ENCODE data around the gene KRTAP1-1. TPM values are rescaled to one million over a fixed set of nuclear protein-coding genes. Genes with fewer than 3 reads are reported as not detected.
"Not testable (repeated sequence)": the region's sequence is repeated elsewhere in the genome, so short reads cannot be mapped to it uniquely, and the experiment has no call there.

KRTAP1-1 gene, protein sequence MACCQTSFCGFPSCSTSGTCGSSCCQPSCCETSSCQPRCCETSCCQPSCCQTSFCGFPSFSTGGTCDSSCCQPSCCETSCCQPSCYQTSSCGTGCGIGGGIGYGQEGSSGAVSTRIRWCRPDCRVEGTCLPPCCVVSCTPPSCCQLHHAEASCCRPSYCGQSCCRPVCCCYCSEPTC
- polyA plus RNA-seq (2011; rRNA removed) (0.19 and 0.27 TPM in 2 replicates), polyA minus RNA-seq (2011; rRNA and poly(A)+ RNA removed) (0.30 TPM in 1 of 2 replicates, not detected in the other)

DNA sequence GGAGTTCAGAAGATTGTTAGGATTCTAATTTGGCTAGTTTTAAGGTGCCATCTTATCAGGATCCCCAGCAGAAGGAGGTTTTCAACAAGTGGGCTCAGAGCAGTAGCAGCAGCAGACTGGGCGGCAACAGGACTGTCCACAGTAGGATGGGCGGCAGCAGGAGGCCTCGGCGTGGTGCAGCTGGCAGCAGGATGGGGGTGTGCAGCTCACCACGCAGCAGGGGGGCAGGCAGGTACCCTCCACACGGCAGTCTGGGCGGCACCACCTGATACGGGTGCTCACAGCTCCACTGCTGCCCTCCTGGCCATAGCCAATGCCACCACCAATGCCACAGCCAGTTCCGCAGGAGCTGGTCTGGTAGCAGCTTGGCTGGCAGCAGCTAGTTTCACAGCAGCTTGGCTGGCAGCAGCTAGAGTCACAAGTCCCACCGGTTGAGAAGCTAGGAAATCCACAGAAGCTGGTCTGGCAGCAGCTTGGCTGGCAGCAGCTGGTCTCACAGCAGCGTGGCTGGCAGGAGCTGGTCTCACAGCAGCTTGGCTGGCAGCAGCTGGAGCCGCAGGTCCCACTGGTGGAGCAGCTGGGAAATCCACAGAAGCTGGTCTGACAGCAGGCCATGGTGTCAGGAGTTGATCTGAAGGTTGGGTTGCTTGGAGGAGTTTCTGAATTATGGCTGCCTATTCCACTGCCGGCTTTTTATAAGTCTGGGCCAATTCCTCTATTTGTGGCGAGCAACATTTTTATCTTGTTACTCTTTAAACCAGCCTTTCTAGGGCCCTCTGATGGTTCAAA is at the start of gene KRTAP1-1:
Gene KRTAP1-1 (minus strand): TSS at position 668 of the 789 bp plus-strand sequence. CDS start 53 bp downstream, at position 615.
- CTCF ChIA-PET; H3K27ac ChIP-seq (ENCODE audit: low read depth, low read length): not testable (repeated sequence)

DNA sequence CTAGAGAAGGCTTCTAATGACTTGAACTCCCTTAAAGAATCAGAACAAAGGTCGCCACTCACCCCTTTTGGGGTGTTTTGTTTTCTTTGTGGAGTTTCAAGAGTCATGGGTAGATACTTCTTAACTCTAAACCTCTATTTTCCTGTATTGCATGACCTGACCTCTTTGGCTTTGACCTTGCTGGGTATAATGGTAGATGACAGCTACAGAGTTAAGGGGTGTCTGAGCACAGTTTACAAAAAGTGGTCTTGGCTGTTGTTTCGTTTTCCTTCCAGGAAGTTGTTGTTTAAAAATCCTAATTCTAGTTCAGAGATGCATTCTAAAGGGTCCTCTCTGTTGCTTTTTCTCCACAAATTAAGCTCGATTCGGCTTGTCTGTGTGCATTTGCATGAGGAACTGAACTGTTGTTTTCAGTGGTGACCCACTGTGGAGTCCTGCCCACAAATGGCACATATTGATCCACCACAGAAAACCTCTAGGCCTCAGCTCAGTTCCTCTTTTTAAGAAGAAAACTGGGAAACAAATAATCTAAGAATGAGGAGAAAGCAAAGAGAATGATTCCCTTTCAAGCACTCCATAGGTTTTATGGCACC is 47.6 kb upstream of the KRTAP1-1 start:
- H3K4me3 ChIP-seq (ENCODE audit: low read depth, low read length); H3K9me3 ChIP-seq (ENCODE audit: control insufficient read depth, insufficient read depth, low read length); H3K27ac ChIP-seq (ENCODE audit: low read depth, low read length); H3K27me3 ChIP-seq (ENCODE audit: control insufficient read depth, insufficient read depth, low read length); POLR2A ChIA-PET; DNase-seq (ENCODE audit: low read depth, low spot score): not testable (repeated sequence)
- CTCF ChIA-PET: interaction anchor here (0.7 kb wide), 1 partner anchor 9 kb away, joined by 4 read pairs; no protein-coding TSS in a partner anchor

More for the DNA sequence above, at the start of gene KRTAP1-1:
- not testable (repeated sequence) for H3K9me3 ChIP-seq (ENCODE audit: control insufficient read depth, insufficient read depth, low read length); DNase-seq (ENCODE audit: low read depth, low spot score); H3K27me3 ChIP-seq (ENCODE audit: control insufficient read depth, insufficient read depth, low read length); H3K4me3 ChIP-seq (ENCODE audit: low read depth, low read length)
- POLR2A ChIA-PET: interaction anchor here (0.6 kb wide), 1 partner anchor 84 kb away, joined by 4 read pairs; no protein-coding TSS in a partner anchor

DNA sequence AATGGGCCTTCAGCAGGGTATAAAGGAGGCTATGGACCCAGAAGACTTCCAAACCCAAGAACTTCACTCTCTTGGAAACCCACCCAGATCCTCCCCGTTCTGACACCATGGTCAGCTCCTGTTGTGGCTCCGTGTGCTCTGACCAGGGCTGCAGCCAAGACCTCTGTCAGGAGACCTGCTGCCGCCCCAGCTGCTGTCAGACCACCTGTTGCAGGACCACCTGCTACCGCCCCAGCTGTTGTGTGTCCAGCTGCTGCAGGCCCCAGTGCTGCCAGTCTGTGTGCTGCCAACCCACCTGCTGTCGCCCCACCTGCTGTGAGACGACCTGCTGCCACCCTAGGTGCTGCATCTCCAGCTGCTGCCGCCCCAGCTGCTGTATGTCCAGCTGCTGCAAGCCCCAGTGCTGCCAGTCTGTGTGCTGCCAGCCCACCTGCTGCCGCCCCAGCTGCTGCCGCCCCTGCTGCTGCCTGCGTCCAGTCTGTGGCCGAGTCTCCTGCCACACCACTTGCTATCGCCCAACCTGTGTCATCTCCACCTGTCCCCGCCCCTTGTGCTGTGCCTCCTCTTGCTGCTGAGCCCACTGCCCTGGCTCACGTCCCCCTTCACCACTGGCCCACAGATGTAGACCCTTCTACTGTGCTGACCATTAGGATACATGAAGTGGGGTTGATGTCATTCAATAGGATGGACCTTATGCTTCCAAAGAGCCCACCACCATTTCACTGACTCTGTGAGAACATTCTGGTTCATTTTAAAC is 43.0 kb upstream of the KRTAP1-1 start, which contains the start of gene KRTAP4-7:
Gene KRTAP4-7 (plus strand): TSS at position 51 of the 757 bp plus-strand sequence. CDS start 57 bp downstream, at position 108.
- H3K27me3 ChIP-seq (ENCODE audit: control insufficient read depth, insufficient read depth, low read length); H3K27ac ChIP-seq (ENCODE audit: low read depth, low read length); POLR2A ChIA-PET; H3K9me3 ChIP-seq (ENCODE audit: control insufficient read depth, insufficient read depth, low read length); H3K4me3 ChIP-seq (ENCODE audit: low read depth, low read length); CTCF ChIA-PET; DNase-seq (ENCODE audit: low read depth, low spot score): not testable (repeated sequence)

DNA sequence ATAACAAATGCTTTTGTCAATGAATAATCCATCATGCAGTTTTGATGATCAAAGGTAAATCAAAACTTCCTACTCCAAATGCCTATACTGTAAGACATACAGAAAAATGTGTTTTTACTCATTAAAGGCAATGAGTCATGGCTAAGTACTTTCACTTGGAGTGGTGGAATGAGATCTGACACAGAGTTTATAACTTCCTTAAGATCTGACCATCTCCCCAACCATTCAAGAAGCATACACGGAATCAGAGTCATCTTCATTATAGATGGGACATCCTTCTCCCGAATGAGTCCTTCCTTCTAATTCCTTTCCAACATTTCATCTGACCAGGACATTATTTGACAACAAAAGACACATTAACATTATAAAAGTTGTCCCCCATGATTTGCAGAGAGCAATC is 42.2 kb upstream of the KRTAP1-1 start:
- DNase-seq (ENCODE audit: low read depth, low spot score); CTCF ChIA-PET; H3K27me3 ChIP-seq (ENCODE audit: control insufficient read depth, insufficient read depth, low read length); POLR2A ChIA-PET; H3K27ac ChIP-seq (ENCODE audit: low read depth, low read length); H3K9me3 ChIP-seq (ENCODE audit: control insufficient read depth, insufficient read depth, low read length); H3K4me3 ChIP-seq (ENCODE audit: low read depth, low read length): not testable (repeated sequence)

DNA sequence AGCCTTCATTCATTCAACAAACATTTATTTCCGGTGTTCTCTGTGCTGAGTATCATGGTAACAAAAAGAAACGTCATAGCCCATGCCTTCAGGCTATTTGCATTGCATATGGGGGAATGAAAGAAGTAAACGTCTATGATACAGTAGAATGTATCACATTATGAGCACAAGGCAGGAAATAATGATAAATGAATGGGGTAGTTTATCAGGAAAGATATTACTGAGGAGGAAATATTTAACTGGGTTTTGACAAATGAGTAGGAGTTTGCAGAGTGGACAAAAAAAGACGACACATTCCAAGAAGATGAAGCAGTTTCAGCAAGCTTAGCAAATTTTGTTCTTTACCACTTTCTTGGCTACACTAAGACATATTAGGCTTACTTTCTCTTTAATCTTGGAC is 41.4 kb upstream of the KRTAP1-1 start:
- TF ChIP-seq, protein P1, sequence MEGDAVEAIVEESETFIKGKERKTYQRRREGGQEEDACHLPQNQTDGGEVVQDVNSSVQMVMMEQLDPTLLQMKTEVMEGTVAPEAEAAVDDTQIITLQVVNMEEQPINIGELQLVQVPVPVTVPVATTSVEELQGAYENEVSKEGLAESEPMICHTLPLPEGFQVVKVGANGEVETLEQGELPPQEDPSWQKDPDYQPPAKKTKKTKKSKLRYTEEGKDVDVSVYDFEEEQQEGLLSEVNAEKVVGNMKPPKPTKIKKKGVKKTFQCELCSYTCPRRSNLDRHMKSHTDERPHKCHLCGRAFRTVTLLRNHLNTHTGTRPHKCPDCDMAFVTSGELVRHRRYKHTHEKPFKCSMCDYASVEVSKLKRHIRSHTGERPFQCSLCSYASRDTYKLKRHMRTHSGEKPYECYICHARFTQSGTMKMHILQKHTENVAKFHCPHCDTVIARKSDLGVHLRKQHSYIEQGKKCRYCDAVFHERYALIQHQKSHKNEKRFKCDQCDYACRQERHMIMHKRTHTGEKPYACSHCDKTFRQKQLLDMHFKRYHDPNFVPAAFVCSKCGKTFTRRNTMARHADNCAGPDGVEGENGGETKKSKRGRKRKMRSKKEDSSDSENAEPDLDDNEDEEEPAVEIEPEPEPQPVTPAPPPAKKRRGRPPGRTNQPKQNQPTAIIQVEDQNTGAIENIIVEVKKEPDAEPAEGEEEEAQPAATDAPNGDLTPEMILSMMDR (IDR thresholded peaks at IDR 0.05; ENCODE audit: low read depth, low read length): no peak
- Histone ChIP-seq H3K4me3 (ENCODE audit: low read depth, low read length) (no peak overlapping the region), H3K27ac (ENCODE audit: low read depth, low read length) (no peak overlapping the region), H3K9me3 (ENCODE audit: control insufficient read depth, insufficient read depth, low read length) (no peaks in the 10 kb centered on the region), H3K27me3 (ENCODE audit: control insufficient read depth, insufficient read depth, low read length) (no peaks in the 10 kb centered on the region)
- DNase-seq (ENCODE audit: low read depth, low spot score): no peak
- ChIA-PET POLR2A (no interaction called here), CTCF (no interaction called here)

DNA sequence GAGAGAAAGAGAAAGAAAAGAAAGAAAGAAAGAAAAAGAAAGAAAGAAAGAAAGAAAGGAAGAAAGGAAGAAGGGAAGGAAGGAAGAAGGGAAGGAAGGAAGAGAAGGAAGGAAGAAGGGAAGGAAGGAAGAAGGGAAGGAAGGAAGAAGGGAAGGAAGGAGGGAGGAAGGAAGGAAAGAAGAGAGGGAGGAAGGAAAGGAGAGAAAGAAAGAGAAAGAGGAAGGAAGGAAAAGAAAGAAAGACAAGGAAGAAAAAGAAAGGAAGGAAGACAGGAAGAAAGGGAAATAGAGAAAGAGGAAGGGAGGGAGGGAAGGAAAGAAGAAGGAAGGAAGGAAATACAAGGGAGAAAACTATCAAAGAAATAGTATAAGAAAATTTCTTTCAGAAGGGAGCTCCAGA is 35.5 kb upstream of the KRTAP1-1 start:
- Histone ChIP-seq H3K27me3 (ENCODE audit: control insufficient read depth, insufficient read depth, low read length) (no peaks in the 10 kb centered on the region), H3K9me3 (ENCODE audit: control insufficient read depth, insufficient read depth, low read length) (no peaks in the 10 kb centered on the region), H3K4me3 (ENCODE audit: low read depth, low read length) (no peak overlapping the region), H3K27ac (ENCODE audit: low read depth, low read length) (no peak overlapping the region)
- DNase-seq (ENCODE audit: low read depth, low spot score): no peak
- ChIA-PET CTCF (no interaction called here), POLR2A (no interaction called here)
- TF ChIP-seq, protein P1 (IDR thresholded peaks at IDR 0.05; ENCODE audit: low read depth, low read length): no peak

Measured in AG04450 (cell line).